ENCODE data around the gene SLC52A1.
"Not testable (repeated sequence)": the region's sequence is repeated elsewhere in the genome, so short reads cannot be mapped to it uniquely, and the experiment has no call there.

Gene SLC52A1

GRCh38 chr17:5035315-5035714 is at the start of gene SLC52A1:
Gene SLC52A1, minus strand, starts transcription at chr17:5035426. Its CDS starts 820 bp downstream, at chr17:5034606.
- no peak for TF ChIP-seq CTCF (IDR thresholded peaks at IDR 0.05; ENCODE audit: extremely low read depth, missing control alignments)
- no peak for DNase-seq (ENCODE audit: low spot score)

GRCh38 chr17:5080591-5080990 is 45.4 kb upstream of the SLC52A1 start:
- DNase-seq (ENCODE audit: low spot score), result no peak
- no peak for TF ChIP-seq CTCF (IDR thresholded peaks at IDR 0.05; ENCODE audit: extremely low read depth, missing control alignments)

GRCh38 chr17:5078106-5079028 is 43.1 kb upstream of the SLC52A1 start, which contains the start of gene ZFP3:
Gene ZFP3, plus strand, starts transcription at chr17:5078467. Its CDS starts 13,038 bp downstream, at chr17:5091505.
- no peak for TF ChIP-seq CTCF (IDR thresholded peaks at IDR 0.05; ENCODE audit: extremely low read depth, missing control alignments)
- peak; percentile 85 for DNase-seq (ENCODE audit: low spot score)

GRCh38 chr17:5077781-5078105 is 42.5 kb upstream of the SLC52A1 start:
- no peak for TF ChIP-seq CTCF (IDR thresholded peaks at IDR 0.05; ENCODE audit: extremely low read depth, missing control alignments)
- no peak for DNase-seq (ENCODE audit: low spot score)

GRCh38 chr17:5077275-5077674 is 42.0 kb upstream of the SLC52A1 start:
- not testable (repeated sequence) for DNase-seq (ENCODE audit: low spot score)

GRCh38 chr17:5075472-5075871 is 40.2 kb upstream of the SLC52A1 start:
- not testable (repeated sequence) for DNase-seq (ENCODE audit: low spot score)

- no peak for DNase-seq (ENCODE audit: low spot score)
- TF ChIP-seq CTCF (IDR thresholded peaks at IDR 0.05; ENCODE audit: extremely low read depth, missing control alignments), result no peak
These were observed 34.5 kb upstream of the SLC52A1 start for GRCh38 chr17:5069724-5070123.

GRCh38 chr17:5068236-5068635 is 33.0 kb upstream of the SLC52A1 start:
- no peak for TF ChIP-seq CTCF (IDR thresholded peaks at IDR 0.05; ENCODE audit: extremely low read depth, missing control alignments)
- no peak for DNase-seq (ENCODE audit: low spot score)
